WTC11 (cell line): ENCODE results near the gene RHOBTB3.

Experiments
- ATF3 ChIP-seq: sonication (generic); formaldehyde crosslinking; conservative IDR thresholded peaks from 2 replicates; pipeline ENCODE4 v1.8.1; 2022; ENCODE audit warnings: mild to moderate bottlenecking, missing genetic modification reagents
- CREB1 ChIP-seq: sonication (generic); formaldehyde crosslinking; IDR thresholded peaks from 2 replicates; pipeline ENCODE4 v1.8.0; 2023; ENCODE audit warnings: mild to moderate bottlenecking, missing genetic modification reagents
- ESRRA ChIP-seq: sonication (generic); formaldehyde crosslinking; IDR thresholded peaks from 2 replicates; pipeline ENCODE4 v1.8.1; 2022; ENCODE audit warnings: mild to moderate bottlenecking, missing genetic modification reagents, borderline replicate concordance
- GABPB1 ChIP-seq: sonication (generic); formaldehyde crosslinking; IDR thresholded peaks from 2 replicates; pipeline ENCODE4 v1.8.1; 2023; ENCODE audit warnings: mild to moderate bottlenecking, missing genetic modification reagents
- NFE2L1 ChIP-seq: sonication (generic); formaldehyde crosslinking; IDR thresholded peaks from 2 replicates; pipeline ENCODE4 v1.8.1; 2023; ENCODE audit warnings: missing genetic modification reagents
- RELA ChIP-seq: sonication (generic); formaldehyde crosslinking; IDR thresholded peaks from 2 replicates; pipeline ENCODE4 v1.8.1; 2022; ENCODE audit warnings: missing genetic modification reagents, mild to moderate bottlenecking, borderline replicate concordance
- SOX15 ChIP-seq: fragments of 250-450 bp; sonication (Bioruptor Pico); IDR thresholded peaks from 2 replicates; pipeline ENCODE4 v1.9.0; 2021; ENCODE audit warnings: mild to moderate bottlenecking
- SP1 ChIP-seq: sonication (generic); formaldehyde crosslinking; conservative IDR thresholded peaks from 2 replicates; pipeline ENCODE4 v1.8.1; 2022; ENCODE audit warnings: missing genetic modification reagents
- TEAD4 ChIP-seq: sonication (generic); formaldehyde crosslinking; IDR thresholded peaks from 2 replicates; pipeline ENCODE4 v1.8.0; 2022; ENCODE audit warnings: mild to moderate bottlenecking, missing genetic modification reagents
- TF ChIP-seq, protein P1 (sequence below): fragments of 200-600 bp; IDR thresholded peaks from 2 replicates; pipeline ENCODE4 v1.8.0; 2022; ENCODE audit warnings: antibody characterized with exemption
- TF ChIP-seq, protein P2 (sequence below): sonication (generic); formaldehyde crosslinking; IDR thresholded peaks from 2 replicates; pipeline ENCODE4 v1.8.0; 2022; ENCODE audit warnings: mild to moderate bottlenecking, missing genetic modification reagents
- TF ChIP-seq, protein P3 (sequence below): sonication (generic); formaldehyde crosslinking; IDR thresholded peaks from 2 replicates; pipeline ENCODE4 v1.8.1; 2023; ENCODE audit warnings: mild to moderate bottlenecking, missing genetic modification reagents, moderate library complexity

DNA sequence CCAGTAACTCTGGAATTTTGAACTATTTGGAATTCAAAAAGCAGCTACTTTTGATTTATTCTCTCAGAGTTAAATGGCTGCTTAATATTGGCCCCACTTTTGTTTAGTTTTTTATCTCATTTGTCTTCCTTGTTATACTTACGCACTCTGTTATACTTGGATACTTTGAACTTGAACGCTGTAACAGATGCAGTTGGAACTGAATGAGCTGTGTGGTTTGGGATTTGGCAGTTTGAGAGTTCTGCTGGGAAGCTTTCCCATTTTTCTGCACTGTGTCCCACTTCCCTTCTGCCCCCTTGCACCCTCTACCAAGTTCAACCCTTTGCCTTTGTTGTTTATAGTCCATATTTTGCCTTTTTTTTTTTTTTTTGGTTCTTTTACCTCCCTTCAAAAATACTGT lies 3.8 kb downstream of the RHOBTB3 start:
- TF ChIP-seq, protein P1, sequence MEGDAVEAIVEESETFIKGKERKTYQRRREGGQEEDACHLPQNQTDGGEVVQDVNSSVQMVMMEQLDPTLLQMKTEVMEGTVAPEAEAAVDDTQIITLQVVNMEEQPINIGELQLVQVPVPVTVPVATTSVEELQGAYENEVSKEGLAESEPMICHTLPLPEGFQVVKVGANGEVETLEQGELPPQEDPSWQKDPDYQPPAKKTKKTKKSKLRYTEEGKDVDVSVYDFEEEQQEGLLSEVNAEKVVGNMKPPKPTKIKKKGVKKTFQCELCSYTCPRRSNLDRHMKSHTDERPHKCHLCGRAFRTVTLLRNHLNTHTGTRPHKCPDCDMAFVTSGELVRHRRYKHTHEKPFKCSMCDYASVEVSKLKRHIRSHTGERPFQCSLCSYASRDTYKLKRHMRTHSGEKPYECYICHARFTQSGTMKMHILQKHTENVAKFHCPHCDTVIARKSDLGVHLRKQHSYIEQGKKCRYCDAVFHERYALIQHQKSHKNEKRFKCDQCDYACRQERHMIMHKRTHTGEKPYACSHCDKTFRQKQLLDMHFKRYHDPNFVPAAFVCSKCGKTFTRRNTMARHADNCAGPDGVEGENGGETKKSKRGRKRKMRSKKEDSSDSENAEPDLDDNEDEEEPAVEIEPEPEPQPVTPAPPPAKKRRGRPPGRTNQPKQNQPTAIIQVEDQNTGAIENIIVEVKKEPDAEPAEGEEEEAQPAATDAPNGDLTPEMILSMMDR = no peak
- no peak for TF ChIP-seq ATF3 (CRISPR knock-in tag)
- no peak for TF ChIP-seq SP1
- no peak for TF ChIP-seq ESRRA (CRISPR knock-in tag)
- no peak for TF ChIP-seq TEAD4 (CRISPR knock-in tag)
- no peak for TF ChIP-seq GABPB1 (CRISPR knock-in tag)
- TF ChIP-seq, protein P2, sequence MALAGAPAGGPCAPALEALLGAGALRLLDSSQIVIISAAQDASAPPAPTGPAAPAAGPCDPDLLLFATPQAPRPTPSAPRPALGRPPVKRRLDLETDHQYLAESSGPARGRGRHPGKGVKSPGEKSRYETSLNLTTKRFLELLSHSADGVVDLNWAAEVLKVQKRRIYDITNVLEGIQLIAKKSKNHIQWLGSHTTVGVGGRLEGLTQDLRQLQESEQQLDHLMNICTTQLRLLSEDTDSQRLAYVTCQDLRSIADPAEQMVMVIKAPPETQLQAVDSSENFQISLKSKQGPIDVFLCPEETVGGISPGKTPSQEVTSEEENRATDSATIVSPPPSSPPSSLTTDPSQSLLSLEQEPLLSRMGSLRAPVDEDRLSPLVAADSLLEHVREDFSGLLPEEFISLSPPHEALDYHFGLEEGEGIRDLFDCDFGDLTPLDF (CRISPR knock-in tag) = no peak
- no peak for TF ChIP-seq RELA (CRISPR knock-in tag)
- no peak for TF ChIP-seq CREB1 (CRISPR knock-in tag)
- TF ChIP-seq, protein P3, sequence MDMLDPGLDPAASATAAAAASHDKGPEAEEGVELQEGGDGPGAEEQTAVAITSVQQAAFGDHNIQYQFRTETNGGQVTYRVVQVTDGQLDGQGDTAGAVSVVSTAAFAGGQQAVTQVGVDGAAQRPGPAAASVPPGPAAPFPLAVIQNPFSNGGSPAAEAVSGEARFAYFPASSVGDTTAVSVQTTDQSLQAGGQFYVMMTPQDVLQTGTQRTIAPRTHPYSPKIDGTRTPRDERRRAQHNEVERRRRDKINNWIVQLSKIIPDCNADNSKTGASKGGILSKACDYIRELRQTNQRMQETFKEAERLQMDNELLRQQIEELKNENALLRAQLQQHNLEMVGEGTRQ (CRISPR knock-in tag) = no peak
- no peak for TF ChIP-seq NFE2L1
- TF ChIP-seq SOX15 (CRISPR knock-in tag) = no peak
